K562 (cell line): Measurements from ENCODE around the gene RAB3D. TPM values are rescaled to one million over a fixed set of nuclear protein-coding genes. Genes with fewer than 3 reads are reported as not detected.
A peak's percentile ranks its signal among the peaks of the same experiment; 100 is the strongest.

Source experiments
- ADNP ChIP-seq: fragments of 200-800 bp; sonication (Bioruptor generic); IDR thresholded peaks from 2 replicates; pipeline ENCODE4 v1.6.1; 2016; ENCODE audit warnings: missing genetic modification characterization, missing compliant biosample characterization
- CHD4 ChIP-seq: fragments of 200-600 bp; sonication (generic); IDR thresholded peaks from 3 replicates; pipeline ENCODE4 v1.6.1; 2012; ENCODE audit warnings: low read depth, mild to moderate bottlenecking, mixed read lengths, low read length, inconsistent platforms; ENCODE audit not compliant: insufficient read depth, insufficient replicate concordance, poor library complexity, severe bottlenecking
- DNMT1 ChIP-seq: fragments of 450-650 bp; IDR thresholded peaks from 2 replicates; pipeline ENCODE4 v1.6.1; 2016; ENCODE audit warnings: antibody characterized with exemption, mild to moderate bottlenecking
- DPF2 ChIP-seq: fragments of 450-650 bp; IDR thresholded peaks from 2 replicates; pipeline ENCODE4 v1.6.1; 2016
- FOXJ2 ChIP-seq: fragments of 200-800 bp; sonication (Bioruptor generic); IDR thresholded peaks from 2 replicates; pipeline ENCODE4 v1.6.1; 2016; ENCODE audit warnings: missing genetic modification characterization, missing compliant biosample characterization
- FOXM1 ChIP-seq, 2 experiments: fragments of 450-650 bp in 1 of 2; sonication (generic) in 1 of 2; formaldehyde crosslinking in 1 of 2; IDR thresholded peaks; 2 replicates each; pipeline versions ENCODE4 v1.6.1 to v1.9.0; 2017 to 2022; ENCODE audit warnings: low read depth in 2 of 2, mild to moderate bottlenecking in 2 of 2, missing genetic modification reagents in 1 of 2, moderate library complexity in 1 of 2
- KAT7 ChIP-seq: sonication (generic); formaldehyde crosslinking; IDR thresholded peaks from 2 replicates; pipeline ENCODE4 v1.8.0; 2022; ENCODE audit warnings: missing genetic modification reagents, mild to moderate bottlenecking, borderline replicate concordance
- KLF13 ChIP-seq: fragments of 450-650 bp; IDR thresholded peaks from 2 replicates; pipeline ENCODE4 v1.6.1; 2016; ENCODE audit warnings: missing genetic modification characterization, low read depth, mild to moderate bottlenecking, missing compliant biosample characterization, moderate library complexity, borderline replicate concordance
- KLF6 ChIP-seq: fragments of 250-450 bp; sonication (Bioruptor Pico); IDR thresholded peaks from 2 replicates; pipeline ENCODE4 v1.4.0; 2020; ENCODE audit warnings: mild to moderate bottlenecking, moderate library complexity, borderline replicate concordance
- LARP7 ChIP-seq: fragments of 450-650 bp; IDR thresholded peaks from 2 replicates; pipeline ENCODE4 v1.6.1; 2016
- MIER1 ChIP-seq: fragments of 450-650 bp; IDR thresholded peaks from 2 replicates; pipeline ENCODE4 v1.6.1; 2016; ENCODE audit warnings: antibody characterized with exemption, mild to moderate bottlenecking, low read depth
- NBN ChIP-seq: fragments of 450-650 bp; IDR thresholded peaks from 2 replicates; pipeline ENCODE4 v1.6.1; 2016; ENCODE audit warnings: low read depth, mild to moderate bottlenecking
- PCBP1 ChIP-seq: fragments of 200-400 bp; formaldehyde crosslinking; IDR thresholded peaks from 2 replicates; pipeline ENCODE4 v1.6.1; 2018; ENCODE audit warnings: mild to moderate bottlenecking, low read depth, low read length; ENCODE audit not compliant: poor library complexity, severe bottlenecking
- RCOR1 ChIP-seq, 2 experiments: IDR thresholded peaks; 2 replicates each; pipeline ENCODE4 v1.6.1; 2012; ENCODE audit warnings: low read depth in 2 of 2, low read length in 2 of 2, borderline replicate concordance in 1 of 2, improper control_type of control experiment in 1 of 2
- SMAD4 ChIP-seq: fragments of 250-450 bp; sonication (Bioruptor Pico); conservative IDR thresholded peaks from 2 replicates; pipeline ENCODE4 v1.8.0; 2021; ENCODE audit warnings: inconsistent platforms, mild to moderate bottlenecking, moderate library complexity
- SPI1 ChIP-seq: IDR thresholded peaks from 2 replicates; pipeline ENCODE4 v1.6.1; 2011; ENCODE audit warnings: low read depth, low read length, control low read depth, borderline replicate concordance
- THRAP3 ChIP-seq: fragments of 450-650 bp; IDR thresholded peaks from 2 replicates; pipeline ENCODE4 v1.6.1; 2016; ENCODE audit warnings: mild to moderate bottlenecking, inconsistent platforms, borderline replicate concordance
- TOE1 ChIP-seq, 2 experiments: fragments of 450-650 bp in 1 of 2; sonication (generic) in 1 of 2; formaldehyde crosslinking in 1 of 2; IDR thresholded peaks; 2 replicates each; pipeline versions ENCODE4 v1.7.1 to v1.8.0; 2016 to 2022; ENCODE audit warnings: borderline replicate concordance in 2 of 2, mild to moderate bottlenecking in 2 of 2, antibody characterized with exemption in 1 of 2, inconsistent platforms in 1 of 2, low read depth in 1 of 2, missing genetic modification reagents in 1 of 2, moderate library complexity in 1 of 2
- ZFP91 ChIP-seq: sonication (generic); formaldehyde crosslinking; IDR thresholded peaks from 2 replicates; pipeline ENCODE4 v1.8.0; 2022; ENCODE audit warnings: mild to moderate bottlenecking, missing genetic modification reagents
- ZNF140 ChIP-seq: fragments of 250-450 bp; sonication (Bioruptor Pico); IDR thresholded peaks from 2 replicates; pipeline ENCODE4 v1.8.0; 2021; ENCODE audit warnings: moderate library complexity, mild to moderate bottlenecking, inconsistent platforms
- ZNF282 ChIP-seq: sonication (generic); formaldehyde crosslinking; IDR thresholded peaks from 2 replicates; pipeline ENCODE4 v1.8.1; 2023; ENCODE audit warnings: missing genetic modification reagents
- ZSCAN29 ChIP-seq: fragments of 450-650 bp; IDR thresholded peaks from 2 replicates; pipeline ENCODE4 v1.6.1; 2017
- polyA plus RNA-seq, 8 experiments: library from polyadenylated mRNA; depleted of rRNA in 4 of 8; stranded (reverse) in 5 of 8; unstranded in 3 of 8; fragments of >200 nt; fragmentation: Nextera tagmentation in 2 of 8; fragmentation: Illumina TruSeq in 1 of 8; extraction: Ambion mirVana in 2 of 8; extraction: Trizol in 1 of 8; gene quantifications; 2 replicates each; pipeline versions ENCODE4 v1.2.1 to v1.2.3, GENCODE V29; 2011 to 2014; ENCODE audit warnings: inconsistent platforms in 1 of 8, missing spikeins in 1 of 8
- total RNA-seq, 7 experiments: library from RNA; depleted of rRNA in 6 of 7; stranded (reverse); fragments of >200 nt in 6 of 7; fragmentation: Illumina TruSeq in 2 of 7; extraction: Trizol in 2 of 7; gene quantifications; 2 replicates each; pipeline versions ENCODE4 v1.2.1 to v1.2.3, GENCODE V29; 2011 to 2021; ENCODE audit warnings: low replicate concordance in 1 of 7
- TF ChIP-seq, protein P1 (sequence below): fragments of 450-650 bp; IDR thresholded peaks from 2 replicates; pipeline ENCODE4 v1.6.1; 2016; ENCODE audit warnings: missing biosample characterization, missing genetic modification characterization
- TF ChIP-seq, protein P2 (sequence below): sonication (generic); IDR thresholded peaks from 2 replicates; pipeline ENCODE4 v1.6.1; 2016

Gene RAB3D
- total and polyA plus RNA-seq, 9 of the 15 experiments (the other 6 are each of a cell fraction or from before 2014, with no cell fraction given), result 0.34 to 3.3 (median 1.3) TPM

DNA sequence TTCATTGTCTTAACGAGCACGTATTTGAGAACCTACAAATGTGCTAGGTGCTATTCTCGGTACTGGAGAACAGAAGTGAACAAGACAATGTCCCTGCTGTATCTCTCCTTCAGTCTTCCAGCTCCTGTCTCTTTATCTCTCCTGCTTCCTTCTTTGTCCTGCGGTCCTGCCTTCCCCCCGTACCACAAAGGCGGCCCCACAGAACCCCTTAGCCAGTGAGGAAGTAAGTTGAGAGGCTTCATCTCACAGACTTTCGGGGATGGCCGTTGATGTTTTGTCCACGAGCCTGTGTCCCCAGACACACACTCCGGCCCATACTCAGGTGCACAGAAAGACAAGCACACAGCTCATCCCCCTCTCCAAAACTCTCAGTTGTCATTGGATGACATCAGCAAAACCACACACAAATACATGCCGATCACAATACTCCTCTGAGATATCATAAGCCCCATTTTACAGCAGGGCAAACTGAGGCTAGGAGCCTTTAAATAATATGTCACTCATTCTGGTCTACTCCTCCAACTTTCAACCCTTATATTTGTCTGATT is 34.5 kb upstream of the RAB3D start (continued):
- TF ChIP-seq KLF13 (tag) (peak; percentile 42; the same call in 1 of the 2 replicates), TOE1 (IDR thresholded peaks at IDR 0.05; ENCODE audit: borderline replicate concordance) (peak; percentile 57; the same call in 1 of the 2 replicates), TOE1 (CRISPR knock-in tag; IDR thresholded peaks at IDR 0.05; ENCODE audit: borderline replicate concordance, low read depth) (no peak), ZSCAN29 (peak; percentile 50; the same call in 1 of the 2 replicates), PCBP1 (no peak), LARP7 (peak; percentile 87), FOXM1 (IDR thresholded peaks at IDR 0.05; ENCODE audit: low read depth) (peak; percentile 35; the same call in 1 of the 2 replicates), FOXM1 (CRISPR knock-in tag; IDR thresholded peaks at IDR 0.05; ENCODE audit: low read depth) (no peak), RCOR1 (IDR thresholded peaks at IDR 0.05; ENCODE audit: borderline replicate concordance in 1 of 2, low read depth in 2 of 2, low read length in 2 of 2) (peak; percentile 82 to 85), FOXJ2 (tag) (0 out of 2 replicates have a peak, but pooled peaks have one; percentile 17), ZNF282 (CRISPR knock-in tag) (no peak), DPF2 (peak; percentile 60; the same call in 1 of the 2 replicates), ZFP91 (CRISPR knock-in tag) (0 out of 2 replicates have a peak, but pooled peaks have one; percentile 26), KAT7 (CRISPR knock-in tag) (0 out of 2 replicates have a peak, but pooled peaks have one; percentile 80), THRAP3 (0 out of 2 replicates have a peak, but pooled peaks have one; percentile 17), SPI1 (0 out of 2 replicates have a peak, but pooled peaks have one; percentile 15), NBN (peak; percentile 37; the same call in 1 of the 2 replicates), KLF6 (CRISPR knock-in tag) (no peak), CHD4 (peak; percentile 98), DNMT1 (no peak), ZNF140 (no peak), MIER1 (0 out of 2 replicates have a peak, but pooled peaks have one; percentile 23), ADNP (peak; percentile 99), SMAD4 (CRISPR knock-in tag) (no peak; the same call in 1 of the 2 replicates)
- TF ChIP-seq, protein P1, sequence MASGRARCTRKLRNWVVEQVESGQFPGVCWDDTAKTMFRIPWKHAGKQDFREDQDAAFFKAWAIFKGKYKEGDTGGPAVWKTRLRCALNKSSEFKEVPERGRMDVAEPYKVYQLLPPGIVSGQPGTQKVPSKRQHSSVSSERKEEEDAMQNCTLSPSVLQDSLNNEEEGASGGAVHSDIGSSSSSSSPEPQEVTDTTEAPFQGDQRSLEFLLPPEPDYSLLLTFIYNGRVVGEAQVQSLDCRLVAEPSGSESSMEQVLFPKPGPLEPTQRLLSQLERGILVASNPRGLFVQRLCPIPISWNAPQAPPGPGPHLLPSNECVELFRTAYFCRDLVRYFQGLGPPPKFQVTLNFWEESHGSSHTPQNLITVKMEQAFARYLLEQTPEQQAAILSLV (tag), result no peak
- TF ChIP-seq, protein P2, sequence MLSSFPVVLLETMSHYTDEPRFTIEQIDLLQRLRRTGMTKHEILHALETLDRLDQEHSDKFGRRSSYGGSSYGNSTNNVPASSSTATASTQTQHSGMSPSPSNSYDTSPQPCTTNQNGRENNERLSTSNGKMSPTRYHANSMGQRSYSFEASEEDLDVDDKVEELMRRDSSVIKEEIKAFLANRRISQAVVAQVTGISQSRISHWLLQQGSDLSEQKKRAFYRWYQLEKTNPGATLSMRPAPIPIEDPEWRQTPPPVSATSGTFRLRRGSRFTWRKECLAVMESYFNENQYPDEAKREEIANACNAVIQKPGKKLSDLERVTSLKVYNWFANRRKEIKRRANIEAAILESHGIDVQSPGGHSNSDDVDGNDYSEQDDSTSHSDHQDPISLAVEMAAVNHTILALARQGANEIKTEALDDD, result no peak
